GM12801 (cell line): ENCODE data around the gene MPHOSPH8.

Source experiments
- CTCF ChIP-seq: IDR thresholded peaks from one replicate; pipeline ENCODE4 v1.5.1; 2011; ENCODE audit warnings: control low read depth; ENCODE audit not compliant: insufficient read length; ENCODE audit errors: extremely low read depth

MPHOSPH8 gene

GRCh38 chr13:19643652-19644051 lies 10.2 kb downstream of the MPHOSPH8 start:
- no peak for TF ChIP-seq CTCF

- TF ChIP-seq CTCF: no peak
Observed at GRCh38 chr13:19645000-19645399, 11.5 kb downstream of the MPHOSPH8 start.

DNA sequence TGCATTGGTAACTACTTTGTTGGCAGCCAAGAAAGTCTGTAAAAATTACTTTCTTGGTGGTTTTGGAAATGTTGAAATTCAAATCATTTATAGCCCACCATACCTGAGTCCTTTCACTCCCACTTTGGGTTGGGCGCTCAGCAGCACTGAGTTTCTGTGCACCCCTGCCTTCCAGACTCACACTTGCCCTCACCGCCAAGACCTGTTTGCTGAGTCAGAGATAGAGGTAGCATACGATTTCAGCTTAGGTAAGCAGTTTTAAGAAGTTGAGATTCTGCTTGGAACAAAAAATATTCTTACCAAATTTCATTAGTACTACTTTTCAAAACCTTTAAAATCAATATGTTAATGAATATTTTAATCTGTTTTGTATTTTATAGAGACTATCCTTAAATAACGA lies 12.6 kb downstream of the MPHOSPH8 start:
- TF ChIP-seq CTCF: no peak

GRCh38 chr13:19650742-19651141 lies 17.3 kb downstream of the MPHOSPH8 start:
- TF ChIP-seq CTCF: no peak

DNA sequence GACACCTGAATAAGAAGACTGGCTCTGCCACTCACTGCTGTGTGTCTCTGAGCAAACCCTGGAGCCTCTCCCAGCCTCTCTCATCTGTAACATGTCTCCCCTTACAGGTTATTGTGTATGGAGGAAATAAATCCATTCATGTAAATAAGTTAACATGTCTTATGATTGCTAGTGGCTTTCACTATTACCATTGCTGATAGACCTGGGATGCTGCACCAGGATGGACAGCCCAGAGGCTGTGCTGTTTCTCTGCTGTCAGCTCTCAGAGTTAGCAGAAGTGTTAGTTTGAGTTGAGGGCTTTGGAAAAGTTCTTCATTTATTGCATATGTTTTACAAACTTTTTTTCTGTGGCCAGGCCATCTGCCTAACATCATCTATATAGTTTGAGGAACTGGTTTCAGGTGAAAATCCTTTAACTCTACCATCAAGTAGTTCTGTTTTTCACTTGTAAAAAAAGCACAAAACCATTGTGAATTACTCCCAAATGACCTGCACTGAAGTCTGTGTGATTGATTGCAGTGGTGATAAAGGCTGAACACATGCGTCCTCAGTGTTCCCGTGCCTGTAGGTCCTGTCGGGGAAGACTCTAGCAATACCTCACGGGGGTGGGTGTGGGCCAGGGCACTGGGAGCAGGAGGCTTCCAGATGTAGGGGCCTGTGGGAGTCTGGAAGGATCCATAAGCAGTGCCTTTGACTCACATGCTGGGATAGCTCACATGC lies 24.6 kb downstream of the MPHOSPH8 start:
- no peak for TF ChIP-seq CTCF

GRCh38 chr13:19658831-19659230 lies 25.4 kb downstream of the MPHOSPH8 start:
- no peak for TF ChIP-seq CTCF

- no peak for TF ChIP-seq CTCF
Observed at GRCh38 chr13:19661126-19661525, 27.7 kb downstream of the MPHOSPH8 start.

- no peak for TF ChIP-seq CTCF
Observed at GRCh38 chr13:19661561-19661960, 28.1 kb downstream of the MPHOSPH8 start.
